ENCODE data around the gene METTL6.

Gene METTL6

DNA sequence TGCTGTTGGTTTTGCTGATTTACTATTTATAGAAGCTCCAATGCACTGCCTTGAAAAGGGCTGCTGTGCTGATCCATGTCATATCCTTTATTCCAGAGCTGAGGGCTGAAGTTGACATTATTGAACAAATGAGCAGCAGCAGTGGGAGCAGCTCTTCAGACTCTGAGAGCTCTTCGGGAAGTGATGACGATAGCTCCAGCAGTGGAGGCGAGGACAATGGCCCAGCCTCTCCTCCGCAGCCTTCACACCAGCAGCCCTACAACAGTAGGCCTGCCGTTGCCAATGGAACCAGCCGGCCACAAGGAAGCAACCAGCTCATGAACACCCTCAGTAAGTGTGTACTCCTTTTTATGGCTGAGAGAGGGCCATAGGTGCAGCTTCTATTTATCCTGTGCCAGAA, 8.9 kb upstream of the METTL6 start:
- TF ChIP-seq, protein P1, sequence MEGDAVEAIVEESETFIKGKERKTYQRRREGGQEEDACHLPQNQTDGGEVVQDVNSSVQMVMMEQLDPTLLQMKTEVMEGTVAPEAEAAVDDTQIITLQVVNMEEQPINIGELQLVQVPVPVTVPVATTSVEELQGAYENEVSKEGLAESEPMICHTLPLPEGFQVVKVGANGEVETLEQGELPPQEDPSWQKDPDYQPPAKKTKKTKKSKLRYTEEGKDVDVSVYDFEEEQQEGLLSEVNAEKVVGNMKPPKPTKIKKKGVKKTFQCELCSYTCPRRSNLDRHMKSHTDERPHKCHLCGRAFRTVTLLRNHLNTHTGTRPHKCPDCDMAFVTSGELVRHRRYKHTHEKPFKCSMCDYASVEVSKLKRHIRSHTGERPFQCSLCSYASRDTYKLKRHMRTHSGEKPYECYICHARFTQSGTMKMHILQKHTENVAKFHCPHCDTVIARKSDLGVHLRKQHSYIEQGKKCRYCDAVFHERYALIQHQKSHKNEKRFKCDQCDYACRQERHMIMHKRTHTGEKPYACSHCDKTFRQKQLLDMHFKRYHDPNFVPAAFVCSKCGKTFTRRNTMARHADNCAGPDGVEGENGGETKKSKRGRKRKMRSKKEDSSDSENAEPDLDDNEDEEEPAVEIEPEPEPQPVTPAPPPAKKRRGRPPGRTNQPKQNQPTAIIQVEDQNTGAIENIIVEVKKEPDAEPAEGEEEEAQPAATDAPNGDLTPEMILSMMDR (IDR thresholded peaks at IDR 0.05; ENCODE audit: insufficient read depth, missing control alignments) = no peak
- FAIRE-seq = no peak
- DNase-seq (ENCODE audit: insufficient read length, low spot score) = no peak

DNA sequence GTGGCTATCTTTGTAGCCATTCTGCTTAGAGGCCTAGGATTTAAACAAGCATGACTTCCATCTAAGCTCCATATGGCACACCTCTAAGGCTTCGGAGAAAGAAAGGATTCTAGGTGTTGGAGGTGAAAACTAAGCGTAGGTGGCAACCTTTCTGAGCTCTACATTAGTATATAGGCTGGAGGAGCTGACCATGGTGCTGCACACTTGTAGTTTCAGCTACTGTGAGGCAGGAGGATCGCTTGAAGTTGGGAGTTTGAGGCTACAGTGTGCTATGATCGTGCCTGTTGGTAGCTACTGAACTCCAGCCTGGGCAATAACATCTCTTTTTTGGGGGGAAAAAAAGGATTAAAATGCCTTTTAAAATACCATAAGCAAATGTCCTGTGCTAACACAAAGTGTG, 7.4 kb upstream of the METTL6 start:
- DNase-seq (ENCODE audit: insufficient read length, low spot score) (no peak), FAIRE-seq (no peak)
- TF ChIP-seq, protein P1 (IDR thresholded peaks at IDR 0.05; ENCODE audit: insufficient read depth, missing control alignments) = no peak

DNA sequence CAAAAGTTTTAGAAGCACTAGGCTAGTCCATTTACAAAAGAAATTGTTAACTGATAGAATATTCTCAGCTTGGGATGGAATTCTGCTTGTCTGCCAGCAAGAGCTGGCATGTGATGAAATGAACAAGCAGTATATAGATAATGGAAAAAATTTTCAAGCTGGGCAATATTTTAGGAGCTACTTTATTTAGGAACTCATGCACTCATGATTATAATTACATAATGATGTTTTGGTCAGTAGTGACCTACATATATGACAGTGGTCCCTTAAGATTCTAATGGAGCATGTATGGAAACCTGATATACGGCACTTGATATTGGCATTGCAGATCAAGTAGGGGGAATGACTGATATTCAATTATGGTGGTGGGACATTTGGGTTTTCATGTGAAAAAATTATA, 6.2 kb upstream of the METTL6 start:
- DNase-seq (ENCODE audit: insufficient read length, low spot score) (no peak), FAIRE-seq (no peak)
- TF ChIP-seq, protein P1 (IDR thresholded peaks at IDR 0.05; ENCODE audit: insufficient read depth, missing control alignments) = no peak

DNA sequence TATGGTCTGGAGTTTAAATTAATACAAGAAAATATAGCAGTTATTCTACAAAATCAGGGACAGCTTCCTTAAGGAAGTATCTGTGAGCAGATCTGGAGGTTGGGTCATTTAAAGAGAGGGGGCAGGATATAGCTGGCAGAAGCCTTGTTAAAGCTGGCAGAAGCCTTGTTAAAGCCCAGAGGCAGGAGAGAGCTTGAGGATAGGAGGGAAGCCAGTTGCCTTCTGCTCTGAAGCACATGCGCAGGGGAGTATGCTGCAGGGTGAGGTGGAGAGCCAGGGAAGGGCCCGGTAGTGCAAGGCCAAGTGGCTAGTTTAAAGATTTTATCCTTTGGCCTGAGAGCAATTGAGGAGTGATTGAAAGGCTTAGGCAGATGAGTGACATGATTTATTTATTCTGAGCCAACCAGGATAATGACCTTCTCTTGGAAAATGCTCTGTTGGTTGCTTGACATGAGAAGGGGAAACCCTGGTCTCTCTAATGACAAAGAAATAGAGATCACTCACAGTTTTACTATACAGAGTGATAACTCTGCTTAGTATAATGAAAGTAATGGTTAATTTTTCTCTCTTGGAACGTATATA, 4.0 kb upstream of the METTL6 start:
- FAIRE-seq (no peak), DNase-seq (ENCODE audit: insufficient read length, low spot score) (no peak)
- TF ChIP-seq, protein P1 (IDR thresholded peaks at IDR 0.05; ENCODE audit: insufficient read depth, missing control alignments) = no peak

DNA sequence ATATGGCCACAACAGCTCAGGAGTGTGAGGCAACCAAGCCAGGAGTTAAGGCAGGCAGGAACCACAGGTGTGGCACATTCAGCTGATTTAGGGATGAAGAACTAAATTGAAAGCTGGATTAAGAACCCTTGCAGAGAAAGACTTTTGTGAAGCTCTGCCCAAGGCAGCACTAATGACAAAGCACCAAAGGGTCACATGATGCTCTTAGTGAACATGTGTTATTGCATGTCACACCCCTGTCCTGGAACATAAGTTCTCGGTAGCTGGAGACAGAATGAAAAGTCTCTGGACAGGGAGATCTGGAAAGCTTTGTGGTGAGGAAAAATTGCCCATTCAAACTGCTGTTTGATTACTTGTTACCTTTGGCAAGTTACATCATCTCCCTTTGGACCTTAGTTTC, 3.3 kb upstream of the METTL6 start:
- DNase-seq (ENCODE audit: insufficient read length, low spot score) = no peak
- no peak for FAIRE-seq
- TF ChIP-seq, protein P1 (IDR thresholded peaks at IDR 0.05; ENCODE audit: insufficient read depth, missing control alignments) = no peak

DNA sequence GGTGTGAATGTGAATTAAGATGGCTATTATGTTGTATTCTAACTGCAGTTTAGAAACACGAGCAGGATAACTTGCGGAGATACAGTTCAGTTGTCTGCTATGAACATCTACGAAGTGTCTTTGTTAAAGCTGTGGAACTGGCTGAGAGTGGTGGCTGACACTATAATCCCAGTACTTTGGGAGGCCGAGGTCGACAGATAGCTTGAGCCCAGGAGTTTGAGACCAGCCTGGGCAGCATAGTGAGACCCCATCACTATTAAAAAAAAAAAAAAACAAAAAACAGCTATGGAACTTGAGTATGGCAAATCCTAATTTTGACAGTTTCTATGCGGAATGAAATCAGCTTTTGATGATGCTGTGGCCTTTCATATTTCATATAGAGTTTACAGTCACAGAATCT, 1.7 kb upstream of the METTL6 start:
- FAIRE-seq (no peak), DNase-seq (ENCODE audit: insufficient read length, low spot score) (no peak)
- TF ChIP-seq, protein P1 (IDR thresholded peaks at IDR 0.05; ENCODE audit: insufficient read depth, missing control alignments) = no peak

DNA sequence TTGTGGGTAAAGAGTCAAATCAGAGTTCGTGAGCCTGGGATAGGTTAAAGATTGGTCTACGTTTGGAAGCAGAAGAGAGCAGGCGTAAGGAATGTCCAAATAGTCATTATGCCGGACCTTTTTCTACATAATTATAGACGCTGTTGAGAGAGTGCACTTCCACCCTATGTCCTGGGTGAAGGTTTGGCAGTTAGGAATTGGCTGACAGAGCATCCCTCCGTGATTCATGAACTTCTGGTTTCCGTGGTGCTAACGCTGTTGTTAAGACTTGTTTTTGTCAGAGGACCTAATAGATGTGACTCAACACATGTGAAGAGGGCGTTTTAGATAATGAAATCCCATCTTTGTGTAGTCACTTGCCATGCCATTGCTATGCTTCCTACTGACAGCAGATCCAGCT, 1.2 kb upstream of the METTL6 start:
- DNase-seq (ENCODE audit: insufficient read length, low spot score) = no peak
- TF ChIP-seq, protein P1 (IDR thresholded peaks at IDR 0.05; ENCODE audit: insufficient read depth, missing control alignments) = no peak
- FAIRE-seq = no peak

Measured in D721Med (cell line).